Measurements from ENCODE around the gene CLIP3.

The CLIP3 gene

GRCh38 chr19:36030264-36031148 is 2.2 kb downstream of the CLIP3 start:
- peaks cover 48% of the 10 kb centered on the region for H3K36me3 Mint-ChIP-seq (ENCODE audit: low read depth)
- peaks cover 3% of the 10 kb centered on the region for H3K27me3 Mint-ChIP-seq
- H3K9me3 Mint-ChIP-seq = no peaks in the 10 kb centered on the region
- no peak overlapping the region for H3K4me3 Mint-ChIP-seq
- peaks cover 24% of the 10 kb centered on the region for H3K4me1 Mint-ChIP-seq (ENCODE audit: low read depth)
- no peak for DNase-seq
- H3K27ac Mint-ChIP-seq = no peak overlapping the region

DNA sequence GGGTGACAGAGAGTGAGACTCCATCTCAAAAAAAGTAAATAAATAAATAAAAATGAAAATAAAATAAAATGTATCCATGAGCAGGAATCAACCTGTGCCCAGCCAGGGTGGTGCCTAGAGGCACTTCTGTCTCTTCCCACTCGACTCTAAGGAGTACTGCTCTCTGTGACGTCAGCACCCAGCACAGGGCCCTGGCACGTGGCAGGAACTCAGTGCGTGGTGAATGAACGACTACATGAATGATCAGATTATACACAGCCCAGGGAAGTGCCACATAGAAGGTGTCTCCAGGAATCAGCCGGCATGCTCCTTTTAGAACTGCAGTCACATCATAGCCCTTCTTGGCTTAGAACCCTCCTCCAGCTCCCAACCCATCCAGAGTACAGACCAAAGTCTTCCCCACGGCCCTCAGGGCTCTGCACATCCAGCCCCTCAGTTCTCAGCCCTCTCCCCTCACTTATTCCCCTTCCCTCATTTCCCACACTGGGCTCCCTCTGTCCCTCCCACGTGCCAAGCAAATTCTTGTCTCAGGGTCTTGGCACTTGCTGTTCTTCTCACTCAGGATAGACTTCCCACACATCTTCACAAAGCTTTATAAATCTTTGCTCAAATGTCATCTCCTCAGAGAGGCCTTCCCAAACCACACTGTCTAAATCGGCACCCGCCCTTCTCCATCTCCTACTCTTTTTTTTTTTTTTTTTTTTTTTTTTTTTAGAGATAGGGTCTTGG is 4.2 kb downstream of the CLIP3 start:
- Mint-ChIP-seq H3K9me3 (no peaks in the 10 kb centered on the region), H3K36me3 (ENCODE audit: low read depth) (peaks cover 52% of the 10 kb centered on the region), H3K27me3 (peaks cover 3% of the 10 kb centered on the region), H3K27ac (no peak overlapping the region), H3K4me1 (ENCODE audit: low read depth) (peaks cover 14% of the 10 kb centered on the region), H3K4me3 (no peak overlapping the region)
- DNase-seq = no peak

DNA sequence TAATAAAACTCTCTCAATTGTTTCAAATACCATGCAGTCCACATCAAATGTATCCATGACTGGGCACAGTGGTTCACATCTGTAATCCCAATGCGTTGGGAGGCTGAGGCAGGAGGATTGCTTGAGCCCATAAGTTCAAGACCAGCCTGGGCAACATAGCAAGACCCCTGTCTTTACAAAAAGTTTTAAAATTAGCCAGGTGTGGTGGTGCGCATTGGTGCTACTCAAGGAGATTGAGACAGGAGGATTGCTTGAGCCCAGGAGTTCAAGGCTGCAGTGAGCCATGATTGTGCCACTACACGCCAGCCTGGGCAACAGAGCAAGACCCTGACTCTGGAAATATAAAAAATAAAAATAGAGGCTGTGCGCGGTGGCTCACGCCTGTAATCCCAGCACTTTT is 5.0 kb downstream of the CLIP3 start:
- Mint-ChIP-seq H3K27ac (no peak overlapping the region), H3K27me3 (peaks cover 3% of the 10 kb centered on the region), H3K4me1 (ENCODE audit: low read depth) (peaks cover 9% of the 10 kb centered on the region), H3K4me3 (no peak overlapping the region), H3K36me3 (ENCODE audit: low read depth) (peaks cover 56% of the 10 kb centered on the region), H3K9me3 (no peaks in the 10 kb centered on the region)
- no peak for DNase-seq

DNA sequence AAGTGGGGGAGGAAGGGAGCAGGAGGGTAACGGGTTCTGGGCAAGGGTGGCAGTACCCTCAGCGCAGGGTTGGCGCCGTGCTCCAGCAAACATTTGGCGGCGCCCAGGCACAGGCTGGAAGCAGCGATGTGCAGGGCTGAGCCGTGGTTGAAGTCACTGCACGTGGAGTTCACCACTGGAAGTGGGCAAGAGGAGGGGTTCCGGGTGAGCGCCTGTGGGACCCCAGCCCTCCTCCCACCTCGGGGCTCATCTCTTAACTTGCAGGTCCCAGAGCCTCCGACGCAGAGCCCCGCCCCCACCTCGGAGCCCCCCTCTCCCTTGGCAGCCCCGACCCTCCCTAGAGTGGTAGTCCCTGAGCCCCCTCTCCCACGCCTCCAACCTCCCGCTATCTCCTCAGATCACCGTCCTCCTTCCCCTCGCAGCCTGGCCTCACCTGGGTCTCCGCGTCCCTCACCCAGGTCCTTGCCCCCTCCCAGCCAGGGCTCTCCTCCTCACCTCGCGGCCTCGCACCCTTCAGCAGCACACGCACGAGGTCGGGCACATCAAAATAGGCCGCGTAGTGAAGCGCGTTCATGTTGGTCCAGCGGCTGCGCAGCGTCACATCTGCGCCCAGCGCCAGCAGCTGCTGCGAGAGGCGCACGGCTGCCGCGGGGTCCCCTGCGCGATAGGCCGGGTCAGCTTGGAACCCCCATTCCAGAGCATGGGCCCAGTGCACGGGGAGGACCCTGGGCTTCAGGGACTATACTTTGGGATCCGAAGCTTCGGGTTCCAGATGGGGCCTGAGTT is 6.4 kb downstream of the CLIP3 start:
- peaks cover 66% of the 10 kb centered on the region for H3K36me3 Mint-ChIP-seq (ENCODE audit: low read depth)
- no peaks in the 10 kb centered on the region for H3K27me3 Mint-ChIP-seq
- no peaks in the 10 kb centered on the region for H3K9me3 Mint-ChIP-seq
- no peak for DNase-seq
- no peak overlapping the region for H3K27ac Mint-ChIP-seq
- no peaks in the 10 kb centered on the region for H3K4me1 Mint-ChIP-seq (ENCODE audit: low read depth)
- no peak overlapping the region for H3K4me3 Mint-ChIP-seq

GRCh38 chr19:36025541-36025940 is 7.1 kb downstream of the CLIP3 start:
- no peak overlapping the region for H3K4me3 Mint-ChIP-seq
- H3K36me3 Mint-ChIP-seq (ENCODE audit: low read depth) = peaks cover 70% of the 10 kb centered on the region
- no peaks in the 10 kb centered on the region for H3K9me3 Mint-ChIP-seq
- H3K4me1 Mint-ChIP-seq (ENCODE audit: low read depth) = no peaks in the 10 kb centered on the region
- DNase-seq = no peak
- no peak overlapping the region for H3K27ac Mint-ChIP-seq
- H3K27me3 Mint-ChIP-seq = no peaks in the 10 kb centered on the region

DNA sequence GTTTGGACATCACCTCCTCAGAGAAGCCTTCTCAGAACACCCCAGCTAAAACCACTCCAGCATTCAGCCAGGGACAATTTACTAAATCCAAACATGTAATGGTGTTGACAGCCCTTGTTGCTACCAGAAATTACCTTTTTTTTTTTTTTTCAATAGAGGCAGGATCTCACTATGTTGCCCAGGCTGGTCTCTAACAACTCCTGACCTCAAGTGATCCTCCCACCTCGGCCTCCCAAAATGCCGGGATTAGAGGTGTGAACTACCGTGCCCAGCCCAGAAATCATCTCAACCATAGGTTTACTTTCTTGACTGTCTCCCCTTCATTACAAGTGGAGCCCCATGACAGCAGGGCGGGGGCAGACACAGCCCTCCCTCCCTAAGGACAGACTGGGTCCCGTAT is 9.2 kb downstream of the CLIP3 start:
- Mint-ChIP-seq H3K27ac (no peak overlapping the region), H3K36me3 (ENCODE audit: low read depth) (peaks cover 66% of the 10 kb centered on the region), H3K4me3 (no peak overlapping the region), H3K27me3 (no peaks in the 10 kb centered on the region), H3K4me1 (ENCODE audit: low read depth) (no peaks in the 10 kb centered on the region), H3K9me3 (no peaks in the 10 kb centered on the region)
- DNase-seq = no peak

DNA sequence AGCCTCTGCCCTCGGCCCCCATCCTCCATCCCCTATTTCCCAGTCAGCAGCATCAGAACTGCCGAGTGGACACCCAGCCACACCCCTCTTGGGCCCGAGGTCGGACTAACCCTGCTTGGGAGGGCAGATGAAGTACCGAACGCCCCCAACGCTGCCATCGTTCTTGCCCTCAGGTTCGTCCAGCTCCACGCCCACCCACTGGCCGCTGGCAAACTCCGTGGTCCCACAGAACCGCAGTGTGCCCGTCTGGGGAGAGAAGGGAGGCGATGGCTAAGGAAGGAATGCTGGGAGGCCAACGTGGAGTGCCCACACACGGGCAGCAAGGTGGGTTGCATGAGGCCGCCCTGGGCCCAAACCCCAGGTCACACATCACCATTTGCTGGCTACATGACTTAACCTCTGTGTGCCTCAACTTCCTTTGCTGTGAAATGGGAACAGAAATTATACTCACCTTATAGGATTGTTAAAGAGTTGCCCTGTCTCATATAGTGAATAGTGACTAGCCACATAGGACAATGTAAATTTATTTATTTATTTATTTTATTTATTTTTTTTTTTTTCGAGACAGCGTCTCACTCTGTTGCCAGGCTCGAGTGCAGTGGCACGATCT is 13.5 kb downstream of the CLIP3 start:
- H3K9me3 Mint-ChIP-seq = no peaks in the 10 kb centered on the region
- no peak overlapping the region for H3K27ac Mint-ChIP-seq
- DNase-seq = no peak
- H3K4me3 Mint-ChIP-seq = no peak overlapping the region
- H3K27me3 Mint-ChIP-seq = no peaks in the 10 kb centered on the region
- H3K4me1 Mint-ChIP-seq (ENCODE audit: low read depth) = peaks cover 17% of the 10 kb centered on the region
- peaks cover 59% of the 10 kb centered on the region for H3K36me3 Mint-ChIP-seq (ENCODE audit: low read depth)

- Mint-ChIP-seq H3K9me3 (no peaks in the 10 kb centered on the region), H3K4me3 (peak within 1 kb of the TSS; percentile 99), H3K36me3 (ENCODE audit: low read depth) (peaks cover 43% of the 10 kb centered on the region), H3K4me1 (ENCODE audit: low read depth) (peaks cover 44% of the 10 kb centered on the region), H3K27ac (peak within 1 kb of the TSS; percentile 98), H3K27me3 (no peaks in the 10 kb centered on the region)
- DNase-seq = peak; percentile 99
These were observed 18.4 kb downstream of the CLIP3 start, which contains the start of gene ALKBH6 for GRCh38 chr19:36014012-36014924. ALKBH6 (minus strand) TSS chr19:36014213; CDS start chr19:36013397, 816 bp downstream.

GRCh38 chr19:36013280-36014011 is 19.2 kb downstream of the CLIP3 start:
- H3K27ac Mint-ChIP-seq = peak overlapping the region; percentile 98
- peaks cover 50% of the 10 kb centered on the region for H3K4me1 Mint-ChIP-seq (ENCODE audit: low read depth)
- H3K27me3 Mint-ChIP-seq = no peaks in the 10 kb centered on the region
- peak; percentile 41 for DNase-seq
- H3K9me3 Mint-ChIP-seq = no peaks in the 10 kb centered on the region
- H3K36me3 Mint-ChIP-seq (ENCODE audit: low read depth) = peaks cover 40% of the 10 kb centered on the region
- H3K4me3 Mint-ChIP-seq = peak overlapping the region; percentile 99

- Mint-ChIP-seq H3K27me3 (no peaks in the 10 kb centered on the region), H3K9me3 (no peaks in the 10 kb centered on the region), H3K36me3 (ENCODE audit: low read depth) (peaks cover 27% of the 10 kb centered on the region), H3K27ac (no peak overlapping the region), H3K4me1 (ENCODE audit: low read depth) (peaks cover 45% of the 10 kb centered on the region), H3K4me3 (no peak overlapping the region)
- DNase-seq = no peak
These were observed 22.3 kb downstream of the CLIP3 start for GRCh38 chr19:36010402-36010801.

DNA sequence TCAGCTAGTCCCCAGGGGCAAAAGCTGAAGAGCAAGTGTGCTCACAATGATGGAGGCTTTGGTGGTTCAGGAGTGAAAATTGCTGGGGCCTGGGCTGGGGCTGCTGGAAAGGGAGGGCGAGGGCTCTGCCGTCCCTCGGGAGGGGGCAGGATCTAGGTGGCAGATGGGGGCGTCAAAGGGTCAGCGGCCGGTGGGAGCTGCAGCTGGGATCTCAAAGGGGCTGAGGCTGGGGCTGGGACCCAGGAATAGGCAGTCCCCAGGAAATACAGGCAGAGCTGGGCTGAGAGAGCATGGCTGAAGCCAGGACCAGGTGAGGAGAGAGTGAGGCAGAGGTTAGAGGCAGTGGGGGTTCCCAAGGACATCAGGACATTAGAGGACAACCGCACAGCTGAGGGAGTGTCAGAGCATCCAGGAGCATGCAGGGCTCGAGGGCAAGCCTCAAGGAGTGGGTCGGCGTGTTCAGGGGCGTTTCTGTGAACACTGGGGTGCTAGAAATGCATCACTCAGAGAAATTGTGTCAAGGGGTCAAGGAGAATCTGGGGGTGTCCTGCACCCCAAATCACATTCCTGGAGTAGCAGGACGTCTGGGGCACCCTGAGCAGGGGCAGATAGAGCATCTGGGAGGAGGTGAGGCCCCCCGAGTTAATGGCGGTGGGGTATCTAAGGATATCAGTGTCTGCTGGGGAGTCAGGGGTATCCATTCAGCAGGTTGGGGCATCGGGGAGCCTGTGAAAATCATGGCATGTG is 22.9 kb downstream of the CLIP3 start:
- Mint-ChIP-seq H3K4me3 (peak overlapping the region; percentile 48), H3K36me3 (ENCODE audit: low read depth) (peaks cover 27% of the 10 kb centered on the region), H3K27me3 (no peaks in the 10 kb centered on the region), H3K27ac (peak overlapping the region; percentile 63), H3K9me3 (no peaks in the 10 kb centered on the region), H3K4me1 (ENCODE audit: low read depth) (peaks cover 39% of the 10 kb centered on the region)
- DNase-seq = no peak

- Mint-ChIP-seq H3K4me1 (ENCODE audit: low read depth) (peaks cover 33% of the 10 kb centered on the region), H3K9me3 (no peaks in the 10 kb centered on the region), H3K36me3 (ENCODE audit: low read depth) (peaks cover 27% of the 10 kb centered on the region), H3K27ac (no peak overlapping the region), H3K4me3 (peak overlapping the region; percentile 60), H3K27me3 (no peaks in the 10 kb centered on the region)
- DNase-seq = peak; percentile 69
These were observed 23.5 kb downstream of the CLIP3 start for GRCh38 chr19:36009220-36009619.
